IMR-90 (cell line): ENCODE data around the gene RPS15A.

Experiments used
- BHLHE40 ChIP-seq: fragments of 150-350 bp; IDR thresholded peaks from 2 replicates; pipeline ENCODE4 v1.6.1; 2016; ENCODE audit warnings: mild to moderate bottlenecking, low read depth, low read length
- CHD1 ChIP-seq: IDR thresholded peaks from 2 replicates; pipeline ENCODE4 v1.6.1; 2012; ENCODE audit warnings: low read depth, low read length, improper control_type of control experiment
- MAFK ChIP-seq: IDR thresholded peaks from 2 replicates; pipeline ENCODE4 v1.6.1; 2012; ENCODE audit warnings: low read depth, low read length, improper control_type of control experiment
- MXI1 ChIP-seq: IDR thresholded peaks from 2 replicates; pipeline ENCODE4 v1.6.1; 2012; ENCODE audit warnings: low read depth, mild to moderate bottlenecking, low read length, moderate library complexity, borderline replicate concordance
- NFE2L2 ChIP-seq: fragments of 150-350 bp; IDR thresholded peaks from 2 replicates; pipeline ENCODE4 v1.6.1; 2016; ENCODE audit warnings: low read depth, mild to moderate bottlenecking, low read length
- POLR2A ChIP-seq: IDR thresholded peaks from 2 replicates; pipeline ENCODE4 v1.6.1; 2012; ENCODE audit warnings: mild to moderate bottlenecking, low read depth, low read length
- TF ChIP-seq, protein P1 (sequence below): conservative IDR thresholded peaks from 2 replicates; pipeline ENCODE4 v1.5.1; 2012; ENCODE audit warnings: mild to moderate bottlenecking, low read depth, low read length, improper control_type of control experiment

DNA sequence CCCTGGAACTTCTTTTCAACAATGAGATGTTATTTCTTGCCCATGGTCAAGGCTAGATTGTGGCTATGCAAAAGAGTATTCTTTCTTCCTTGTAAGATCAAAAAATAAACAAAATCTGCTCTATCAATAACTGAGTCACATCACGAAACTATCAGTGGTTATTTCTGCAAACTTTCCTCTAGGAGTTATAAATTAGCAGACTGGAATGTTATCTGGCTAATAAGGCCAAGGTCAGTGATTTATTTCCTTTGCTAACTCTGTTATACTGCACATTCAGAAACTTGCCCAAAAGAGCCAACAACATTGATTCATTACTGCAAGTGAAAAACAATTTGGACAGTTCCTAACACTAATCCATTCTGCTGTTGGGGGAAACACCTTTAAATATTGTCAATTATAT lies 6.2 kb upstream of the RPS15A start:
- TF ChIP-seq, protein P1, sequence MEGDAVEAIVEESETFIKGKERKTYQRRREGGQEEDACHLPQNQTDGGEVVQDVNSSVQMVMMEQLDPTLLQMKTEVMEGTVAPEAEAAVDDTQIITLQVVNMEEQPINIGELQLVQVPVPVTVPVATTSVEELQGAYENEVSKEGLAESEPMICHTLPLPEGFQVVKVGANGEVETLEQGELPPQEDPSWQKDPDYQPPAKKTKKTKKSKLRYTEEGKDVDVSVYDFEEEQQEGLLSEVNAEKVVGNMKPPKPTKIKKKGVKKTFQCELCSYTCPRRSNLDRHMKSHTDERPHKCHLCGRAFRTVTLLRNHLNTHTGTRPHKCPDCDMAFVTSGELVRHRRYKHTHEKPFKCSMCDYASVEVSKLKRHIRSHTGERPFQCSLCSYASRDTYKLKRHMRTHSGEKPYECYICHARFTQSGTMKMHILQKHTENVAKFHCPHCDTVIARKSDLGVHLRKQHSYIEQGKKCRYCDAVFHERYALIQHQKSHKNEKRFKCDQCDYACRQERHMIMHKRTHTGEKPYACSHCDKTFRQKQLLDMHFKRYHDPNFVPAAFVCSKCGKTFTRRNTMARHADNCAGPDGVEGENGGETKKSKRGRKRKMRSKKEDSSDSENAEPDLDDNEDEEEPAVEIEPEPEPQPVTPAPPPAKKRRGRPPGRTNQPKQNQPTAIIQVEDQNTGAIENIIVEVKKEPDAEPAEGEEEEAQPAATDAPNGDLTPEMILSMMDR = no peak
- TF ChIP-seq BHLHE40 (no peak), POLR2A (no peak), CHD1 (no peak), MAFK (no peak), NFE2L2 (no peak), MXI1 (no peak)
